NCI-H146 treated with DMSO at 0.1 percent for 48 hours (cell line): Measurements from ENCODE around the gene TMEM198.

Experiments used
- DNase-seq: peaks from one replicate; lab custom pipeline; 2025; ENCODE audit not compliant: unreplicated experiment; lab: John Stamatoyannopoulos, UW

Gene TMEM198

DNA sequence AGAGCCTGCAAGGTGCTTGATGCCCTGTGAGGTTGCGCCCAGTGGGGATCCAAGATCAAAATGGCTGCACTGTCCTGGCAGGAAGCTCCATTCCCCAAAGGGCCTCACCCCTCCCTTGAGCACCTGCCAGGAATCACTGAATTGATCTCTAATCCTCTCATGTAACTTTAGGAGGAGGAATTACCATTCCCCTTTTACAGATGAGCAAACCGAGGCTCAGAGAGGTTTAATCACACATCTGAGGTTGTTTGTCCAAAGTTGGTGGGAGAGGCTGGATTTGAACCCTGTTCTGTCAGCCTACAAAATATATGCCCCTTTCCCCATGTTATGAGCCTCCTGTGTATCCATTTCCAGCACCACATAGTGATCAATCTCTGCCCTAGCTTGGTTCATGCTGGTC, 19.0 kb upstream of the TMEM198 start:
- no peak for DNase-seq

GRCh38 chr2:219525533-219526232, 18.1 kb upstream of the TMEM198 start:
- no peak for DNase-seq

- DNase-seq, result no peak
Measured at GRCh38 chr2:219526320-219527075, 17.3 kb upstream of the TMEM198 start.

GRCh38 chr2:219527076-219527394, 16.8 kb upstream of the TMEM198 start:
- no peak for DNase-seq

DNA sequence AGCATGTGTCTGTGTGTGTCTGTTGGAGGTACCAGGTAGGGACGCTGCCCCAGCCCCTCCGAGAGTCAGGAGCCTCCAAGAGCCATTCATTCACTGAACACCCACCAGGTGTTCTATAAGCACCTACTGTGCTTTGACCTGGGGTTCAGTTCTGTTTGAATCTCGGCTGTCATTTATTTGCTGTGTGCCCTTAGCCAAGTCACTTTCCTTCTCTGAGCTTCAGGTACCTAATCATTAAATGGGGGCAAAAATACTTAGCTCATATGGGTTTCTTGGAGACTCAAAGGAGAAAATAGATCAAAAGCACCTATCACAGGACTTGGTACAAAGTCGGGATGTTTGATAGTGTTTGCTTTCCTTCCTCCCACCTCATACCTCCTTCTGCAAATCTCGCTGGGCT, 16.4 kb upstream of the TMEM198 start:
- no peak for DNase-seq

- DNase-seq, result peak; percentile 18
Measured at GRCh38 chr2:219530048-219530963, 13.5 kb upstream of the TMEM198 start.

DNA sequence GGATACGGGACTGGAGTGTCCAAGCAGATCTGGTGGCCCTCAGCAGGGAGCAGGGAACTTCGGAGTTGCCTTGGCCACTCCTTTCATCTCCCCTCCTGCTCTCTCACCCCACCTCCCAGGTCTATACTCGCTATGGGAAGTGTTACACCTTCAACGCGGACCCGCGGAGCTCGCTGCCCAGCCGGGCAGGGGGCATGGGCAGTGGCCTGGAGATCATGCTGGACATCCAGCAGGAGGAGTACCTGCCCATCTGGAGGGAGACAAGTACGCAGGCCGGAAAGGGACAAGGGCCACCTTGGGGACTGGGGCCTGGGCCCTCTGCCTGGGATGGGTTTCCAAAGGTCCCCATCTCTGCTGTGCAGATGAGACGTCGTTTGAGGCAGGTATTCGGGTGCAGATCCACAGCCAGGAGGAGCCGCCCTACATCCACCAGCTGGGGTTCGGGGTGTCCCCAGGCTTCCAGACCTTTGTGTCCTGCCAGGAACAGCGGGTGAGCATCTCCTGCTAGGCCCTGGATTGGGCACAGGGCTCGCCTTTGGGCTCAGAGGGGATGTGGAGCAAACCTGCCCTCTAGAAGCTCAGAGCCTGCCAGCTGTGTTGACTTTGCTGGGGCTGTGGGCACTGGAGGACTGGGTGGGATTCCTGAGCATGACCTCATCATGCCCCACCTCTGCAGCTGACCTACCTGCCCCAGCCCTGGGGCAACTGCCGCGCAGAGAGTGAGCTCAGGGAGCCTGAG, 12.0 kb upstream of the TMEM198 start:
- no peak for DNase-seq

DNA sequence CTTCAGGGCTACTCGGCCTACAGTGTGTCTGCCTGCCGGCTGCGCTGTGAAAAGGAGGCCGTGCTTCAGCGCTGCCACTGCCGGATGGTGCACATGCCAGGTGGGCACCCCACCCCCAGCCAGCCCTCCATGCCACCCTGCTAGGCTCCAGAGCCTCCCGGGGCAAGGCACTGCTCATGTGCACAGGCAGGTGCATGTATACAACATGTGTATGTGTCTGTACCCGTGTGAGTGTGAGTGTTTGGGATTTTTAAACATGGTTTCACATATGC, 11.5 kb upstream of the TMEM198 start:
- no peak for DNase-seq

DNA sequence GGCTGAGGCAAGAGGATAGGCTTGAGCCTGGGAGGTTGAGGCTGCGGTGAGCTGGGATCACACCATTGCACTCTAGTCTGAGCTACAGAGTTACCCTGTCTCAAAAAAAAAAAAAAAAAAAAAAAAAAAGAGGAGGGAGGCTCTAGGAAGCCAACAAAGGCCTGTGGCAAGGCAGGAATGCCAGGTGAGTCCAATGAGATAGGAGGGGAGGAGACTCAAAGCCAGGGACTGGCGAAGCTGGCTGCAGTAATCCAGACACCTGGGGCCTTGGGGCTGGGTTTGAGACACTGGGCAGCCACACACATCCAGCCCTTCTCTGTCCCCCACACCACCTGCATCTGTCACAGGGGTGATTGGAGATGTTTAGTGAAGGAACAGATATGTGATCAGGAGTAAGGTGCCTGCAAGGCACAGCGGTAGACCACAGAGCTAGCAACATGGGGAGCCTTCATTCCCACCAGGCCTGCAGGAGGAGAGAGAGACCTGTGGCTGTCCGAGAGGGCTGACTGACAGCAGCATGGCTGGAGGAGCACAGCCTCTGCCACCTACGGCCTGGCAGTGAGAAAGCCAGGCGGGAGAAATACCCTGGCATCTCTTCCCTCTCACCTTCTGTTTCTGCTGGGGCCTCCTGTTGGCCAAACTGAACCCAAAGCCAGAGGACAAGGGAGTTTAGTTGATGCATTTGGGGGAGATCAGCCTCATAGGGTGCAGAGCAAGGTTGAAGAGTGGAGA, 9.7 kb upstream of the TMEM198 start:
- no peak for DNase-seq

DNA sequence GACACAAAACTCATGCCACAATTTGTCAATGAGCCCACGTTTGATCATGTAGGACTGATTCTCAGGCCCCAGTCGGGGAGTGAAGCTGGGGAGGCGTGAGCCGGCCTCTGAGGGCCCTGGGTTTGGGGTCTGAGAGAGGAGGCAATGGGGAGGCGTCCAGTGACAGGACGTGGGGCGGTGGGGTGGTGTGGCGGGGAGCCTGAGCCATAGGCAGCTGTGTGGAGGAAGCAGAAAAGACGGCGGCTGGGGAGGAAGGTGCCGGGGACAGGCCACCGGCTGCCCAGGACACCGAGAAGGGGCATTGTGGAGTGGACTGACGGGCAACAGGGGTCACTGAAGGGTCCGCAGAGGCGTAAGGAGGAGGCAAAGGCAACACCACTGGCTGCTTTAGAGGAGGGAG, 7.4 kb upstream of the TMEM198 start:
- no peak for DNase-seq

GRCh38 chr2:219536967-219537366, 6.9 kb upstream of the TMEM198 start:
- no peak for DNase-seq

GRCh38 chr2:219537657-219538488, 6.0 kb upstream of the TMEM198 start:
- DNase-seq, result no peak

DNA sequence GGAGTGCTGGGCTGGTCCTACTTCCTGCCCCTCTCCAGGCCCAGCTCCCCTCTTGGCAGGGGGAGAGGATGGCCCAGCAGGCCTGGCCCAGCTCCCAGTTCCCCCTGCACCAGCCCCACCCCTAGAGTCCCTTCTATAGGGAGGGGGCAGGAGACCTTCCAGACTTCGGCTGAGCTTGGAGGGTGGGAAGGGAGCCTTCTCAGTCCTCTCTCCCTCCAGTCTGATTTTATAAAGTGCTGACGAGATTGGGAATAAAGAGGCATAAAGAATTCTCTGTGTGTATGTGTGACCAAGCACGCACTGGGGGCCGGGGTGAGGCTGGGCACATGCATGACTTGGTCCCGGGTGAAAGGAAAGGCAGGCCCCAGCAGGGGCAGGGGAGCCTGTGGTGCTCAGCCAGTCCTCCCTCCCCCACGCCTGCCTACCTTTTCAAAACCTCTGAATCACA, 5.3 kb upstream of the TMEM198 start:
- no peak for DNase-seq

GRCh38 chr2:219538956-219539788, 4.7 kb upstream of the TMEM198 start:
- no peak for DNase-seq

DNA sequence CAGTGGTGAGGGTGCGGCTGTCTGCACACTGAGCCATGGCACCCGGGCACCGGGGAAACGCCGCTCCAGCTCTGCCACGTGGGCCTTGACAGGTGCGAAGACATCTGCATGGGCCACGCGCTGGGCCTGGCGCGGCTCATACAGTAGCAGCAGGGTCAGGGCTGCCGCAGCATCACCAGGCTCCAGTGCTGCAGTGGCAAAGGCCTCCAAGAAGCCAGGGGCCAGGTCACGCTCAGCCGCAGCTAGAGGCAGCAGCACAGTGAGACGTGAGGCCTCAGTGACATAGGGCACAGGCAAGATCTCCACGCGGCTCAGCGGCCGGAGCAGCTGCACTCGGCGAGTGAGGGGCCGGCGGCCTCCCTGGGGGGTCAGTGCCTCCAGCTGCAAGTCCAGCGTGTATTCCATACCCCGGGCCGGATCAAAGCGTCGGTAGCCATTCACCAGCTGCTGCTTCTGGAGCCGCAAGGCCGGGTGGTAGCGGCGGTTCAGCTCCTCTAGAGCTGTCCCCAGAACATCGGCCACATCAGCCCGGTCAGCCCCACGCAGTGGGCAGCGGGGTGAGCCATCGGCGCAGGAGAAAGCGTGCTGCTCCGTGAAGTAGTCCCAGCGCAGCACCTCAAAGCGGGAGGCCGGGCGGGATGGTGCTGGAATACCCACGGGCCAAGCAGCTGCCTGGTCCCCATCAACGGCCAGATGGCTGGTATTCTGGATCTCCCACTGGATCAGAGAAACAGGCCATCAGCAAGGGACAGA, 3.7 kb upstream of the TMEM198 start:
- DNase-seq, result no peak

GRCh38 chr2:219540784-219541504, 2.9 kb upstream of the TMEM198 start:
- DNase-seq, result no peak

GRCh38 chr2:219541611-219542180, 2.1 kb upstream of the TMEM198 start:
- peak; percentile 56 for DNase-seq
